LHCN-M2 (cell line): ENCODE results near the gene ZCCHC8. TPM values are rescaled to one million over a fixed set of nuclear protein-coding genes. Genes with fewer than 3 reads are reported as not detected.

ENCODE experiments used
- DNase-seq: peaks from one replicate; pipeline ENCODE4 v3.0.0-alpha.2; 2012; ENCODE audit warnings: low read depth
- total RNA-seq: library from RNA; depleted of rRNA; stranded (reverse); fragments of >200 nt; gene quantifications from 2 replicates; pipeline ENCODE4 v1.2.3, GENCODE V29; 2014; rRNA removed

The ZCCHC8 gene
- total RNA-seq, 1 experiment from 2014 or later, result 14.6 TPM

DNA sequence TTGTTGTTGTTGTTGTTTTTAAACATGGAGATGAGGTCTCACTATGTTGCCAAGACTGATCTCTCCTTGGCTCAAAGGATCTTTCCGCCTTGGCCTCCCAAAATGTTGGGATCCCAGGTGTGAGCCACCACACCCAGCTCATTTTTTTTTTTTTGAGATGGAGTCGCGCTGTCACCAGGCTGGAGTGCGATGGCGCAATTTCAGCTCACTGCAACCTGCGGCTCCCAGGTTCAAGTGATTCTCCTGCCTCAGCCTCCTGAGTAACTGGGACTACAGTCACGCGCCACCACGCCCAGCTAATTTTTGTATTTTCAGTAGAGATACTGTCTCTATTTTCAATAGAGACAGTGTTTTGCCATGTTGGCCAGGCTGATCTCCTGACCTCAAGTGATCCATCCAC is 73.3 kb downstream of the ZCCHC8 start:
- DNase-seq, result no peak

DNA sequence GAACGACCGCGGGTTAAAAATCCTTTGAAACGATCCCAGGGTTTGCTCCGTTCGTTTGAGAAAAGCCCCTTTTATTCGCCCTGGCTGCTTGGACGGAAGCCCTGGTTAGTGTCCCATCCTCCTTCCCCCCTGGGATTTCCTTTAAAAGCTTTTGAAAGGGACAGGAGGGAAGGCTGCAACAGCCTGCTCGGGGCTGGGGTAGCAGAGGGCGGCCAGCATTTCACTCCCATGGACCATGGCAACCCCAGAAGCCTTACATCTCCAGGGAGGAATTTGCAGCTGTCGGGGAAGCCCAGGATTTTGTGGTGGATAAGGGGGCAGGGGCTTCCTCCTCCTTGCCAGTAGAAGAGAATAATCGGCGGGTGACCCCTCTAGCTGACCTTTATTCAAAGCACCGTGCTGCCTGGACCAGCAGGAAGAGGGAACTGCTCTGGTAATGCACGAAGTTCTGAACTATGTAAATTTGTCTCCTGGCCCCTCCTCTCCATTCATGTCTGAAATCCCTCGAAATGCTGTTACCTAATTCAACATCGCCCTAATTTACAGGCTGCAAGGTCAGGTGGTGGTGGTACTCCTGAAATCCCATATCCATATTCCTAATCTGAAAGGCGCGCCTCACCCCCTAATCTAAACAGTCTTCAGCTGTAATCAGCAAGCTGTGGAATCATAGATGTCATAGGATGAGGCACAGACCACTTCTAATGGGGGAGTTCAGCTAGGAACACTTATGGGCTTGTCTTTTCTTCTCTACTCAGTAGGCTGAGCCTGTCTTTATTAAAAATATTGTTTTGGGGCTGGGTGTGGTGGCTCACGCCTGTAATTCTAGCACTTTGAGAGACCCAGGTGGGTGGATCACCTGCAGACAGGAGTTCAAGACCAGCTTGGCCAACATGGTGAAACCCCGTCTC is 77.2 kb downstream of the ZCCHC8 start:
- peak; percentile 80 for DNase-seq

DNA sequence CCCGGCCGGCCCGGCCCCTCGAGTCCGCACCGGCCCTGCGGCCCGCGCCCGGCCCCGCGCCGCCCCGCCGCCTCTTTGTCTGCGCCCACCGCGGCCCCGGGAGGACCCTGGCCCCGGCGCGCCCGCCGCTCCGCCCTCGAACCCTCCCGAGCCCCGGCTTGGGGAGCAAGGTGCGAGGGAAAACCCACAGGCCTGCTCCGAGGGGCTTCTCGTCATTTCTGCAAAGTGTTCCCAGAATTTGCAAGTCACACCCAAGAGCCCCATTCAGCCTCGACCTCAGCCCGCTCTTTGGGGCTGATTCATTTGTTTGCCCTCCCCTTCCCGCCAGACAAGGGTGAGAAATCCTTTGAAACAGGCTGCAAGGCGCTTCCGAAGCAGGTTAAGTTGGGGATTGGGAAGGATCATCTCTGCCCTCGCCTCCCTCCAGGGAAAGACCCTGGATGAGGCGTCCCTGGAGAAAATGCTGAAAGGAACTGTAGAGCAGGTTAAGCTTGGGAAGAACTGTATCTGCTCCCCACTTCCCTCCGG is 77.9 kb downstream of the ZCCHC8 start:
- DNase-seq, result peak; percentile 65

DNA sequence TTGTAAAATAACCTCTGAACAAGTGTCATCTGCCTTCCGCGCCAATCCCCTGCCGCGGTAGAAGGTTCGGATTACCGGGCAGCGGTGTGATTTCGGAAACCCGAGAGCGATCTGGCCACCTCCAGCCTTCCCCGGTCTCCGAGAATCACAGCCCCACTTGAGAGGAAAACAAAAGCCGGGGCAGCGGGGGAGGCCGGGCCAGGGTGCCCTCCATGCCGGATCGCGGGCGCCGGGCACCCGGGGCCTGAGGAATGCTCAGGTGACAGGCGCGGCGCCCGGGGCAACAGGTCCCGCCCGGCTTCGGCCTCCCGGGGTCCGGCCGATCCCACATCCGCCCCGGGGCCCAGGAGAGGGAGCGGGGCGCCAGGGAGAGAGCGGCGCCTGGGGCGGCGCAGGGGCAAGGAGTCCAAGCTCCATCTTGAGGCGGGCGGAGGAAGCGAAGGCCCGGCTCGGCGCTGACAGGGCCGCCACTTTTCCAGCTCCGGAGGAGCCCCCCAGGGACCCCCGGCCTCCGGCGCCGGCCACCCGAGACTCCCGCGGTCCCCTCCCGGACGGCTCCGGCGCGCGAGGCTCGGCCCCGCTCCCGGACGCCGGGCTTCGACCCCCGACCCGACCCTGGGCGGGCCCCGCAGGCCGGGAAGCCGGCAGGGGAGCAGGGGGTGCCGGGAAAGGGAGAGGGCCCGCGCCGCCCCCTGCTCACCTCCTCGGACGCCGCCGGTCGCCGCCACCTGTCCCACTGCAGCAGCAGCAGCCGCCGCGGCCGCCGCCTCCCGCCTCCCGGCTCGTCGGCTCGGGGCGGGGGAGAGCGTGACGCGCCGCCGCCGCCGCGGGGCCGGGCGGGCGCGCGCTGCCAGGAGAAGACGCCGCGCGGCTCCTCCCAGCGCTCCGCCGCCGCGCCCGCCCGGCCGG is 78.7 kb downstream of the ZCCHC8 start, which contains the start of gene CLIP1:
Gene CLIP1 (minus strand): TSS at position 849 of the 909 bp plus-strand sequence. CDS start 42,217 bp downstream, outside the sequence.
- peak; percentile 74 for DNase-seq

Other genes starting within 250 kb of the ZCCHC8 start
- gene VPS33A, start 234.4 kb downstream of the ZCCHC8 start, total RNA-seq, result 22.4 and 23.1 TPM in 2 replicates
- 35.1 and 38.3 TPM in 2 replicates for gene CLIP1, start 78.3 kb downstream of the ZCCHC8 start, total RNA-seq
- gene RSRC2, start 26.0 kb upstream of the ZCCHC8 start, total RNA-seq, result 50.9 and 52.0 TPM in 2 replicates
- gene KNTC1, start 26.3 kb upstream of the ZCCHC8 start, total RNA-seq, result 39.7 and 41.7 TPM in 2 replicates
- not detected in 2 replicates for gene HCAR2, start 202.4 kb upstream of the ZCCHC8 start, total RNA-seq
- not detected in 2 replicates for gene HCAR3, start 215.9 kb upstream of the ZCCHC8 start, total RNA-seq
- gene HCAR1, start 229.9 kb upstream of the ZCCHC8 start, total RNA-seq, result not detected in 2 replicates